ENCODE measurements around the gene TLE3.
A peak's percentile ranks its signal among the peaks of the same experiment; 100 is the strongest.

Gene TLE3

DNA sequence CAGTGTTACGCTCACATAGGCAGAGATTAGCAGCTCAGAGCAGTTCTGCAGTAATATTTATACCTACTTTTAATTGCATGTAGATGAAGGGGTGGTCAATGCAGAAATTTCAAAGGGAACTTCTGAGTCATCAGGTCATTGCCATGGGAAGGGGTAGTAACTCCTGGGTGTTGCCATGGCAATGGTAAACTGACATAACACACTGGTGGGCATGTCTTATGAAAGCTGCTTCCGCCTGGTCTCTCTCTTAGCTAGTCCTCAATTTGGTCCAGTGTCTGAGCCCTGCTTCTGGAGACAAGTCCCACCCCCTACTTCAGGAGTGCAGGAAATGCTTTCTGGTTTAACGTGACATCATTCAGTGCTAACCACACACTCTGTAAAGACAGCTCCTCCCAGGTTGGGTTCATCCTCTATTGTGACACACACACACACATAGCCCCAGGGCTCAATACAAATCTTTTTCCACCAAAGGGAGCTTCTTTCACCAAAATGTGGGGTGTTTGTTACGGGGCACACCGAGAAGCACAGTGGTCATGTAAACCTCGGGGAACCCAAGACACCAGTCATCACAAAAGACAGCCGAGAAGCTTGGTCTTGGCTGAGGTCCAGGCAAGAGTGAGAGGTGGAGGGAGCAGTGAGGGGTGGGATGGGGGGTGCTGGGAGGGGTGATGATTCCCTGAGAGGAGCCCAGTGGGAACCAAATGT, 74.5 kb downstream of the TLE3 start:
- no peak overlapping the region for H3K4me3 ChIP-seq (ENCODE audit: control insufficient read depth, low read depth, low read length)
- DNase-seq (ENCODE audit: low read depth) = peak; percentile 79
- TF ChIP-seq CTCF (IDR thresholded peaks at IDR 0.05; ENCODE audit: control insufficient read depth, insufficient read depth, low read depth, low read length, missing control alignments) = no peak

DNA sequence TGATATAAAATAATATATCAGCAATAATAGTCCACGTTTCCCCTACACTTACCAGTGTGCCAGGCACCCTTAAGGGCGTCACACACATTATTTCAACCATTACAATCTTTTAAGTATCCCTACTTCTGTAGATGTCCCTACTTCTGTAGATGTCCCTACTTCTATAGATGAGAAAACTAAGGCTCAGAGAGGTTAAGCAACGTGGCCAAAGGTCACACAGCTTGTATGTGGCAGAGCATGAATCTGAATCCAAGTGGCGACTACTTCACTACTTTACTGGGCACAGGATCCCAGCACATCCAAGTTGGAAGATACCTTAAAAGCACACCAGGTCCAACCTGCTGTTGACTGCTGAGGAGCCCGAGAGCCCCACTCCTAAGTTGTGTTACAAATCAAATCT, 77.5 kb downstream of the TLE3 start:
- no peak for TF ChIP-seq CTCF (IDR thresholded peaks at IDR 0.05; ENCODE audit: control insufficient read depth, insufficient read depth, low read depth, low read length, missing control alignments)
- no peak for DNase-seq (ENCODE audit: low read depth)
- H3K4me3 ChIP-seq (ENCODE audit: control insufficient read depth, low read depth, low read length) = no peak overlapping the region

DNA sequence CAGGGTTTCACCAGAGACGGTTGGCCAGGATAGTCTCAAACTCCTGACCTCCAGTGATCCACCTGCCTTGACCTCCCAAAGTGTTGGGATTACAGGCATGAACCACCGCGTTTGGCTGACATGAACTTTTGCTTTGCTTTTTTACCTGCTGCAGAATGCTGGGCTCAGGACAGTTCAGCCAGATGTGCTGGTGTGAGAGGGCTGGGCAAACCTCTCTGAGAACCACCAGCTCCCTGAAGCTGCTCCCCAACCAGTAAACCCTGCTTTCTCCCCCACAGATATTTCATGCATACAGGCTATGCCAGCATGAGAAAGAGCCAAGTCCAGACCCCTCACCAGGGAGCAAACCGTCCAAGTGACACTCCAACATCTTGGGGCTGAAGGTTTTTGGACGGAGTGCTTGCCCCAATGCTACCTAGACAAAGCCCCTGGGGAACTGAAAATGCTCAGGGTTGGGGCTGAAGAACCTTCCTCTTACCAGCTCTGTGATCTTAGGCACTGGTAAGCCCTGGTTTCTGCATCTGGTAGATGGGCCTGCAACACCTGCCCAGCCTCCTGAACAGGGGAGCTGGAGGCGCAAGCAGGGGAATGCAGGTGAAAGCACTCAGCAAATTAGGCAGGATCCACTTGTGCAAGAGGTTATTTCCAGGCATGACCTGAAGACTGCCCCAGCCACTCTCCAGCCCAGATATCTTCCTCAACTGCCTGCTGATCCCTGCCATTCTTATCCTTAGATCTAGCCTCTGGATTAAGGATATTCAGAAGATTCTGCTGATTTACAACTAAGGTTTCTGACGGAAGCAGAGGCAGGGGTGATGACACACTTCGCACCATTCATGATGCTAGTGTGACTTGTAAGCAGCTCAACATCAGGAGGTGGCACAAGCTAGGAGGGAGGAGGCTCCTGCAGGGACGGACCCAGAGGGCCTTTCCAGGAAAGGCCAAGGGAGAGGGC, 78.8 kb downstream of the TLE3 start:
- no peak for TF ChIP-seq CTCF (IDR thresholded peaks at IDR 0.05; ENCODE audit: control insufficient read depth, insufficient read depth, low read depth, low read length, missing control alignments)
- DNase-seq (ENCODE audit: low read depth) = no peak
- no peak overlapping the region for H3K4me3 ChIP-seq (ENCODE audit: control insufficient read depth, low read depth, low read length)

GRCh38 chr15:70017801-70018200, 79.9 kb downstream of the TLE3 start:
- no peak for TF ChIP-seq CTCF (IDR thresholded peaks at IDR 0.05; ENCODE audit: control insufficient read depth, insufficient read depth, low read depth, low read length, missing control alignments)
- H3K4me3 ChIP-seq (ENCODE audit: control insufficient read depth, low read depth, low read length) = no peak overlapping the region
- DNase-seq (ENCODE audit: low read depth) = no peak

DNA sequence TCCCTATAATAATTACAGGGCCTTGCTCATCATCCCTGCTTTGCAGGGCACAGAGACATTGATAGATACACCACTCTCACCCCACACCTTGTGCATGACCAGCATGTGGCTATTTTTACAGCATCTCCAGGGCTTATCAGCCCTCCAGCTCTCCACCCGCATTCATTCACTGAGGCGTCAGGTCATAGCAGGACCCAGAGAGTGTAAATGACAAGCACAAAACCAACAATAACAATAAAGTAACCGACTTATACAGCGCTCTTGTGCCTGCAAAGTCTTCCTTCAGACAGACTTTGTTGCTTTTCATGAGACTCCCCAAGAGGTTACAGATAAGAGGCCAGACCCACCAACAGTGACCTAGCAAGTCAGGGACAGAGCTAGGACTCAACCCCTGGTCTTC, 80.7 kb downstream of the TLE3 start:
- DNase-seq (ENCODE audit: low read depth) = no peak
- no peak overlapping the region for H3K4me3 ChIP-seq (ENCODE audit: control insufficient read depth, low read depth, low read length)
- TF ChIP-seq CTCF (IDR thresholded peaks at IDR 0.05; ENCODE audit: control insufficient read depth, insufficient read depth, low read depth, low read length, missing control alignments) = no peak

DNA sequence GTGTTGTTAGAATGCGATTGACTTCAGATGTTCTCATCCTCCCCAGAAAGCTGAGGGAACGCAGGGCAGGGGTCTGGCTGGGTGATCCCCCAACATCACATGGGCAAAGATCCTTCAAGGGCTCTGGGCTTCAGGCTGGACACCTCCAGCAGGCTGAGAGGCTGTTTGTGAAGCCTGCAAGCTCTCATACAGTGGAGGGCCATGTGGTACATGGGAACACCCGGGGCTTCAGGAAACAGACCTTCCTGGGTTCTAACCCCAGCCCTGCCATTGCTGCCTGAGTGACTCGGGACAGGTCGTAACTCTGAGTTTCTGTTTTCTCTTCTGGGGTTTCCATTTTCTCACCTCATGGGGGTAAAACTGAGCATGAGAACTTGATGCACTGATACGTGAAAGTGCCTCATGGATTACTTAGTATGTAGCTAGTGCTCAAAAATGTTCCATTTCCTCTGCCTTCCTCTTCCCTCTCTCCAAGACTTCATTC, 81.2 kb downstream of the TLE3 start:
- H3K4me3 ChIP-seq (ENCODE audit: control insufficient read depth, low read depth, low read length) = no peak overlapping the region
- no peak for DNase-seq (ENCODE audit: low read depth)
- TF ChIP-seq CTCF (IDR thresholded peaks at IDR 0.05; ENCODE audit: control insufficient read depth, insufficient read depth, low read depth, low read length, missing control alignments) = no peak

Data from AG09309 (cell line).